CD14-positive monocyte (primary cell): ENCODE measurements around the gene RDX. TPM values are rescaled to one million over a fixed set of nuclear protein-coding genes. Genes with fewer than 3 reads are reported as not detected.
"Not testable (repeated sequence)": the region's sequence is repeated elsewhere in the genome, so short reads cannot be mapped to it uniquely, and the experiment has no call there.

Experiments used
- DNase-seq, 3 donors: peaks; one replicate each; pipeline ENCODE4 v3.0.0-alpha.2; 2011 to 2022
- H2AFZ ChIP-seq: 2 replicates; pipeline ENCODE4 v1.6.0; 2012; ENCODE audit warnings: mild to moderate bottlenecking, low read depth, low read length, inconsistent platforms; ENCODE audit not compliant: insufficient read depth, poor library complexity, severe bottlenecking
- H3K27ac ChIP-seq, 2 donors: 1 replicate in 1 of 2; 2 replicates in 1 of 2; pipeline ENCODE4 v1.5.1; 2012 to 2013; ENCODE audit warnings: low read length in 2 of 2, control low read depth in 1 of 2, inconsistent platforms in 1 of 2, low read depth in 1 of 2, mild to moderate bottlenecking in 1 of 2
- H3K27me3 ChIP-seq, 2 donors: one replicate each; pipeline versions ENCODE4 v1.6.0 to v1.6.1; 2011 to 2013; ENCODE audit warnings: low read length in 2 of 2; ENCODE audit not compliant: control insufficient read depth in 2 of 2, insufficient read depth in 2 of 2
- H3K36me3 ChIP-seq, 2 donors: replicated peaks in 1 of 2; 1 replicate in 1 of 2; 2 replicates in 1 of 2; pipeline versions ENCODE4 v1.5.1 to v1.6.1; 2012 to 2013; ENCODE audit warnings: low read length in 2 of 2, control low read depth in 1 of 2, inconsistent platforms in 1 of 2, mild to moderate bottlenecking in 1 of 2; ENCODE audit not compliant: insufficient read depth in 2 of 2, control insufficient read depth in 1 of 2
- H3K4me1 ChIP-seq, 2 donors: 1 replicate in 1 of 2; 2 replicates in 1 of 2; pipeline versions ENCODE4 v1.5.1 to v1.6.1; 2012 to 2013; ENCODE audit warnings: low read length in 2 of 2, control low read depth in 1 of 2, inconsistent platforms in 1 of 2, mild to moderate bottlenecking in 1 of 2, moderate library complexity in 1 of 2; ENCODE audit not compliant: insufficient read depth in 2 of 2, control insufficient read depth in 1 of 2
- H3K4me2 ChIP-seq: replicated peaks from 2 replicates; pipeline ENCODE3; 2012; ENCODE audit warnings: low read length, moderate library complexity, mild to moderate bottlenecking; ENCODE audit not compliant: poor library complexity, severe bottlenecking; ENCODE audit errors: extremely low read depth
- H3K4me3 ChIP-seq, 3 experiments: fragments of 200-600 bp in 1 of 3; sonication (generic) in 1 of 3; replicated peaks in 1 of 3; 1 replicate in 2 of 3; 2 replicates in 1 of 3; pipeline ENCODE4 v1.5.1; 2011 to 2013; ENCODE audit warnings: low read length in 3 of 3, mild to moderate bottlenecking in 3 of 3, control low read depth in 2 of 3, low read depth in 2 of 3, inconsistent platforms in 1 of 3, moderate library complexity in 1 of 3
- H3K79me2 ChIP-seq: 2 replicates; pipeline ENCODE4 v1.6.0; 2012; ENCODE audit warnings: mild to moderate bottlenecking, control low read depth, inconsistent platforms, low read length, moderate library complexity; ENCODE audit not compliant: insufficient read depth
- H3K9ac ChIP-seq: 2 replicates; pipeline ENCODE4 v1.6.0; 2017; ENCODE audit warnings: low read length, mild to moderate bottlenecking; ENCODE audit not compliant: insufficient read depth, poor library complexity, severe bottlenecking
- H3K9me3 ChIP-seq, 2 donors: replicated peaks in 1 of 2; 1 replicate in 1 of 2; 2 replicates in 1 of 2; pipeline versions ENCODE4 v1.5.1 to v1.6.1; 2012 to 2013; ENCODE audit warnings: low read length in 2 of 2, control low read depth in 1 of 2; ENCODE audit not compliant: control insufficient read depth in 1 of 2, insufficient read depth in 1 of 2
- H4K20me1 ChIP-seq: 2 replicates; pipeline ENCODE4 v1.6.0; 2012; ENCODE audit warnings: mild to moderate bottlenecking, low read length, control low read depth, moderate library complexity; ENCODE audit not compliant: insufficient read depth
- H3K27ac Mint-ChIP-seq, 7 donors: one replicate each; pipeline ENCODE4 v1.8.0; 2020; ENCODE audit warnings: mild to moderate bottlenecking in 7 of 7, mixed read lengths in 7 of 7, moderate library complexity in 6 of 7, inconsistent platforms in 2 of 7
- H3K27me3 Mint-ChIP-seq, 3 donors: one replicate each; pipeline ENCODE4 v1.8.0; 2021 to 2022; ENCODE audit warnings: low read depth in 3 of 3, mild to moderate bottlenecking in 3 of 3, mixed read lengths in 3 of 3, moderate library complexity in 3 of 3, inconsistent platforms in 1 of 3
- H3K36me3 Mint-ChIP-seq, 2 donors: one replicate each; pipeline ENCODE4 v1.8.0; 2020; ENCODE audit warnings: mixed read lengths in 2 of 2, inconsistent platforms in 1 of 2, mild to moderate bottlenecking in 1 of 2
- H3K4me1 Mint-ChIP-seq: one replicate; pipeline ENCODE4 v1.8.0; 2020; ENCODE audit warnings: mild to moderate bottlenecking, mixed read lengths
- H3K4me3 Mint-ChIP-seq, 2 donors: one replicate each; pipeline ENCODE4 v1.8.0; 2020; ENCODE audit warnings: mild to moderate bottlenecking in 2 of 2, mixed read lengths in 2 of 2, moderate library complexity in 1 of 2
- H3K9me3 Mint-ChIP-seq, 7 donors: one replicate each; pipeline ENCODE4 v1.8.0; 2020 to 2022; ENCODE audit warnings: mixed read lengths in 7 of 7, mild to moderate bottlenecking in 6 of 7, moderate library complexity in 6 of 7, inconsistent platforms in 2 of 7
- CTCF ChIP-seq: fragments of 200-600 bp; IDR thresholded peaks from one replicate; pipeline ENCODE4 v1.8.0; 2022; ENCODE audit warnings: antibody characterized with exemption, mild to moderate bottlenecking
- WGBS: methylation state at CpG from one replicate; pipeline ENCODE4 v1.1.5; 2013; ENCODE audit warnings: missing lambda C conversion rate; ENCODE audit not compliant: insufficient coverage; 5-methylcytosine and 5-hydroxymethylcytosine counted together
- intact Hi-C, 2 donors: fragments of 100-400 bp; cut with micrococcal nuclease; formaldehyde crosslinking; loops; one replicate each; pipeline versions ENCODE4 v1.15.0 to v1.15.1; 2023
- polyA plus RNA-seq, 3 donors: library from polyadenylated mRNA; depleted of rRNA in 1 of 3; unstranded in 2 of 3; stranded (reverse) in 1 of 3; fragments of 300-500 nt in 2 of 3; fragments of >200 nt in 1 of 3; fragmentation: Illumina TruSeq in 2 of 3; gene quantifications; 1 replicate in 2 of 3; 2 replicates in 1 of 3; pipeline ENCODE4 v1.2.3, GENCODE V29; 2012 to 2021

RDX gene
- polyA plus RNA-seq, 3 donors: 11.9 to 22.0 (median 20.9) TPM

GRCh38 chr11:110217223-110217877 is 79.1 kb downstream of the RDX start:
- Histone ChIP-seq H3K4me3 (no peak overlapping the region), H2AFZ (no peak overlapping the region), H3K27me3 (no peaks in the 10 kb centered on the region), H4K20me1 (no peaks in the 10 kb centered on the region), H3K79me2 (no peaks in the 10 kb centered on the region), H3K27ac (no peak overlapping the region), H3K9ac (no peak overlapping the region), H3K4me2 (no peak overlapping the region), H3K4me1 (no peaks in the 10 kb centered on the region), H3K9me3 (no peaks in the 10 kb centered on the region), H3K36me3 (no peaks in the 10 kb centered on the region)
- intact Hi-C loops: no loop called here
- no peak overlapping the region for H3K4me3 Mint-ChIP-seq
- peaks cover 0 to 3% of the 10 kb centered on the region in 2 donors for H3K36me3 Mint-ChIP-seq
- WGBS: 81% methylated on average over 5 of the region's 12 CpGs
- peaks cover 0 to 1% (median 0%) of the 10 kb centered on the region in 3 donors for H3K27me3 Mint-ChIP-seq
- no peak for DNase-seq
- TF ChIP-seq CTCF: no peak
- H3K4me1 Mint-ChIP-seq: no peaks in the 10 kb centered on the region
- no peak overlapping the region for H3K27ac Mint-ChIP-seq
- peaks cover 0 to 2% (median 0%) of the 10 kb centered on the region in 7 donors for H3K9me3 Mint-ChIP-seq

DNA sequence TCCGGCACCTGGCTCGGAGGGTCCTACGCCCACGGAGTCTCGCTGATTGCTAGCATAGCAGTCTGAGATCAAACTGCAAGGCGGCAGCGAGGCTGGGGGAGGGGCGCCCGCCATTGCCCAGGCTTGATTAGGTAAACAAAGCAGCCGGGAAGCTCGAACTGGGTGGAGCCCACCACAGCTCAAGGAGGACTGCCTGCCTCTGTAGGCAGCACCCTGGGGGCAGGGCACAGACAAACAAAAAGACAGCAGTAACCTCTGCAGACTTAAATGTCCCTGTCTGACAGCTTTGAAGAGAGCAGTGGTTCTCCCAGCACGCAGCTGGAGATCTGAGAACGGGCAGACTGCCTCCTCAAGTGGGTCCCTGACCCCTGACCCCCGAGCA is 87.1 kb downstream of the RDX start:
- H3K9me3 Mint-ChIP-seq, H3K27me3 ChIP-seq, H3K4me1 Mint-ChIP-seq, H3K9me3 ChIP-seq, DNase-seq, H3K27ac Mint-ChIP-seq, H3K4me3 ChIP-seq, H3K4me2 ChIP-seq, H3K27ac ChIP-seq, H3K36me3 ChIP-seq, H3K27me3 Mint-ChIP-seq, H2AFZ ChIP-seq, H3K4me1 ChIP-seq, H3K36me3 Mint-ChIP-seq, H3K9ac ChIP-seq, H4K20me1 ChIP-seq, H3K79me2 ChIP-seq: not testable (repeated sequence)
- intact Hi-C loops: loop anchor here in 1 of 2 donors (10.0 kb wide), 1 partner anchor 1025 kb away; no protein-coding TSS in a partner anchor
- peak overlapping the region; percentile 67 to 70 for H3K4me3 Mint-ChIP-seq
- no CpG with 5 or more reads among the region's 14 CpGs for WGBS

DNA sequence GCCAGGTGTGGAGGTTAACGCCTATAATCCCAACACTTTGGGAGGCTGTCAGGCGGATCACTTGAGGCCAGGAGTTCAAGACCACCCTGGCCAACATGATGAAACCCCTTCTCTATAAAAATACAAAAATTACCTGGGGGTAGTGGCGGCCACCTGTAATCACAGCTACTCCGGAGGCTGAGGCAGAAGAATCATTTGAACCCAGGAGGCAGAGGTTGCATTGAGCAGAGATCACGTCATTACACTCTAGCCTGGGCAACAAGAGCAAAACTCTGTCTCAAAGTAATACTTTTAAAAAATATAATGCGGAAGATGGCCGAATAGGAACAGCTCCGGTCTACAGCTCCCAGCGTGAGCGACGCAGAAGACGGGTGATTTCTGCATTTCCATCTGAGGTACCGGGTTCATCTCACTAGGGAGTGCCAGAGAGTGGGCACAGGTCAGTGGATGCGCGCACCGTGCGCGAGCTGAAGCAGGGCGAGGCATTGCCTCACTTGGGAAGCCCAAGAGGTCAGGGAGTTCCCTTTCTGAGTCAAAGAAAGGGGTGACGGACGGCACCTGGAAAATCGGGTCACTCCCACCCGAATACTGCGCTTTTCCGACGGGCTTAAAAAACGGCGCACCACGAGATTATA is 87.6 kb downstream of the RDX start:
- H3K79me2 ChIP-seq, H3K4me2 ChIP-seq, H4K20me1 ChIP-seq, H3K27me3 Mint-ChIP-seq, H3K36me3 ChIP-seq, H3K27me3 ChIP-seq, H3K9me3 Mint-ChIP-seq, H3K9me3 ChIP-seq, H3K36me3 Mint-ChIP-seq, H3K27ac ChIP-seq, H2AFZ ChIP-seq, H3K4me1 ChIP-seq, H3K4me3 ChIP-seq, H3K4me1 Mint-ChIP-seq, H3K9ac ChIP-seq, H3K27ac Mint-ChIP-seq: not testable (repeated sequence)
- DNase-seq: peak in 2 of 3 donors; percentile 6 to 58
- intact Hi-C loops: loop anchor here in 1 of 2 donors (10.0 kb wide), 1 partner anchor 1026 kb away; no protein-coding TSS in a partner anchor
- 100% methylated on average over 3 of the region's 29 CpGs for WGBS
- peak overlapping the region; percentile 67 to 70 for H3K4me3 Mint-ChIP-seq
